Medulla oblongata (tissue), 1 donor: ENCODE data around the gene SKAP1.

Source experiments
- DNase-seq: peaks from one replicate; pipeline ENCODE4 v3.0.0-alpha.2; 2015; ENCODE audit errors: extremely low spot score

The SKAP1 gene

DNA sequence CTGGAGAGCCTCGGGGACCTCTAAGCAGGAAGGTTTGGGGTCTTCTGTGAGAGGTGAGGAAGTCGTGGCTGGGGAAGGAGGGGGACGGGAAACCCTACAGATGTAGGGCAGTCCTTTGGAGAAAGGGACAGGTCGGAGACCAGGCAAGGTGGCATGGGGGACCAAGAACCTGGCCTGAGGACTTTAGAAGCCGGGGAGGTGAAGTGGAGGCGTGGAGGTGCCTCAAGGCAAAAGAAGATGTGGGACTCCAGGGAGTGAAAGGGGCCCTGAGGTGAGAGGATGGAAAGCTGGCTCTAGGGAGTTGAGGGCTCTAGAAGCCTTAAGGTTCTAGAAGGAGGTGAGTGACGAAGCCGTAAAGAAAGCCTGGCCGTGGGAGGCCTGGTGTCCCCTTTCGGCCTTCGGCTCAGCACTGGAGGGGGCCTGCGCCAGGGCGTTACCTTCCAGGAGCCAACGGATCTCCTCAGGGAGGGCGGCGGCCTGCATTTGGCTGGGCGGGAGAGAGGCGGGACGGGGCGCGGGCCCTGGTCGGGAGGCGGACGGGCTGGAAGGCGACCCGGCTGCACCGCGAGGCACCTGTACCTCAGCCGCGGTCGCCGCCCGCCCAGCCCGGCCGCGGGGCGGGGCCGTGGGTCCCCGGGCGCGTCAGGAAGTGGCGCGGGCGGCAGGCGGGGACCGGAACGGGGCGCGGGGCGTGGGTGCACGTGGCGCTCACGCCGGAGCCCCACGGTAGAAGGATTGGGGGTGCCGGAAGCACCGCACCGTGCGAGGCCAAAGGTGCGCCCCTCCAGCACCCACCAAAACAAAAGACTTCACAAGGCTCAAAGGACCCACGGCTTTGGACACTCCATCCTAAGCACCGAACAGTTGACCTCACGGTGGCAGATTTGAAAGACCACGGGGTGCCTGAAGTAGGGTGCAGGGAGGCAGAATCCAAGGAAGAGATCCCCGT, at the start of gene SKAP1:
Gene SKAP1 (minus strand): TSS at position 577 of the 949 bp plus-strand sequence.
- DNase-seq, result no peak

- no peak for DNase-seq
Observed at GRCh38 chr17:48479014-48479402, 49.0 kb upstream of the SKAP1 start.

- no peak for DNase-seq
Observed at GRCh38 chr17:48478224-48479013, 48.4 kb upstream of the SKAP1 start.

GRCh38 chr17:48477221-48477620, 47.2 kb upstream of the SKAP1 start:
- no peak for DNase-seq

- DNase-seq, result no peak
Observed at GRCh38 chr17:48472411-48473281, 42.6 kb upstream of the SKAP1 start.

GRCh38 chr17:48471817-48472410, 41.9 kb upstream of the SKAP1 start:
- DNase-seq, result no peak

DNA sequence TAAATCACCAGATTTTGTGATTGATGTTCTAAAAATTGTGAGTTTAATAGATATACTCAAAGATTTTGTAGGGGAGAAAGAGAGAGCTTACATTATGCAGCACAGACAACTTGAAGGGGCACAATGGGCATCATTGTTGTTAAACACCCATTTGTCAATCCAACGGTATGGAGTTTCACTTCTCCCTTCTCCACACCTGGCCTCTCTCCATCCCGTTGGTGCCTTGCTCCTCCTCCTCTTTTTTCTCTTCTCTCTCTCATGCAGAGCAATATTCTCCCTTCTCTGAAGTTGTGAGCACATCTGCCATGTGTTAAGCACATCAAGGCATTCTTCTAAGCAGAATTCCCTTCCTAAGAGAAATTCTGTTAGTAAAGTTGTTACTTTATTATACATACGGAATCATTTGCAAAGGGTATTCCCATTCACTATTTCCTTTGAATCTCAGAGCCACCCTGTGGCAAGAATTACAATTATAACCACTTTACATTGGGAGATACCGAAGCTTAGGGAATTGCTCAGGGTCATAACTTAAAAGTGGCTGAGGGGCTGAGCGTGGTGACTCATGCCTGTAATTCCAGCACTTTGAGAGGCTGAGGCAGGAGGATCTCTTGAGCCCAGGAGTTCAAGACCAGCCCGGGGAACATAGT, 40.5 kb upstream of the SKAP1 start:
- no peak for DNase-seq

- no peak for DNase-seq
Observed at GRCh38 chr17:48469227-48469626, 39.2 kb upstream of the SKAP1 start.

DNA sequence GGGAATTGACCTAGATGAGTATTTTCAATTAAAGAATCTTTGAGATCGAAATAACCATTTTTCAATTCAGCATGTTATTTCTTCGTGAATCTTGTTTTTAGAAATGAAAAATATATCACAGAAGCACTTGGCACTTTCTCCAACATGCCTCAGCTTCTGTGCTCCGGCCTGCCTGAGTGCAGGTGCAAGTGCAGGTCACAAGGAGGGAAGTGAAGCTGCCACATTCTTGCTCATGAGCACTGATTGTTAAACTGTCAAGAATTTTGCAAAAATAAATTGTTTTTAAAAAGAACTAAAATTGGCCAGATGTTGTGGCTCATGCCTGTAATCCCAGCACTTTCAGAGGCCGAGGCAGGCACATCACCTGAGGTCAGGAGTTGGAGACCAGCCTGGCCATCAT, 38.3 kb upstream of the SKAP1 start:
- DNase-seq, result no peak

- no peak for DNase-seq
Observed at GRCh38 chr17:48465884-48466283, 35.9 kb upstream of the SKAP1 start.

DNA sequence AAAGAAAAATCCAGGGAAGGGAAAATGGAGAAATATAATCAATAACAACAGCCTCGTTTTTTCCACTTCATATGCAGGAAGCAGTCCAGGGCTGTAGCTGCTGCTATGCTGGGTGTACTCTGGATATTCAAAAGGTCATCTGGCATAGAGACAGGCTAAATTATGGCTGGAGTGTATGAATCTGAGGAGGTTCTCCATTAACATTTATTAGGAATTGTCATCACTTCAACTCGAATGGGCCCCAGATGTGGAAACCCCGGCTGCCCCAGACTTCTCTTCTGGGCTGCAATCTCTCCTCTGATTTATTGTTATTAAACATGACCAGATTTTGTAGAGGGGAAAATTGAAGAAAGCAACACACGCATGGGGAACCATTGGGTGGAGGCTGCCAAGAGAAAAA, 33.5 kb upstream of the SKAP1 start:
- no peak for DNase-seq

DNA sequence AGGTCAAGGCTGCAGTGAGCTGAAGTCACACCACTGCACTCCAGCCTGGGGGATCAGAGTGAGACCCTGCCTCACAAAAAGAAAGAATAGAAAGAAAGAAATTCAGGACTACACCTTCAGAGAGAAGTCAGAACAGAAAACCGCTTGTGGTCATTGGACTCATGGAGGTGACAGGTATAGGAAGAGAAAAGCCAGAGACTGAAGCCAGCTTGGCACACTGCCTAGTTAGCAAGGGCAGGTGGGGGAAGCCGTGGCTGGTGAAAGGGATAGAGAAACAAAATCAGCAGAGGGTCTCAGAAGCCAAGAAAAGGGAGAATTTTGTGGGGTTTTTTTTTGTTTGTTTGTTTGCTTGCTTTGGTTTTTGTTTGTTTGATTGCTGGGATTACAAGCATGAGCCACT, 32.9 kb upstream of the SKAP1 start:
- no peak for DNase-seq

GRCh38 chr17:48460052-48460451, 30.0 kb upstream of the SKAP1 start:
- no peak for DNase-seq

DNA sequence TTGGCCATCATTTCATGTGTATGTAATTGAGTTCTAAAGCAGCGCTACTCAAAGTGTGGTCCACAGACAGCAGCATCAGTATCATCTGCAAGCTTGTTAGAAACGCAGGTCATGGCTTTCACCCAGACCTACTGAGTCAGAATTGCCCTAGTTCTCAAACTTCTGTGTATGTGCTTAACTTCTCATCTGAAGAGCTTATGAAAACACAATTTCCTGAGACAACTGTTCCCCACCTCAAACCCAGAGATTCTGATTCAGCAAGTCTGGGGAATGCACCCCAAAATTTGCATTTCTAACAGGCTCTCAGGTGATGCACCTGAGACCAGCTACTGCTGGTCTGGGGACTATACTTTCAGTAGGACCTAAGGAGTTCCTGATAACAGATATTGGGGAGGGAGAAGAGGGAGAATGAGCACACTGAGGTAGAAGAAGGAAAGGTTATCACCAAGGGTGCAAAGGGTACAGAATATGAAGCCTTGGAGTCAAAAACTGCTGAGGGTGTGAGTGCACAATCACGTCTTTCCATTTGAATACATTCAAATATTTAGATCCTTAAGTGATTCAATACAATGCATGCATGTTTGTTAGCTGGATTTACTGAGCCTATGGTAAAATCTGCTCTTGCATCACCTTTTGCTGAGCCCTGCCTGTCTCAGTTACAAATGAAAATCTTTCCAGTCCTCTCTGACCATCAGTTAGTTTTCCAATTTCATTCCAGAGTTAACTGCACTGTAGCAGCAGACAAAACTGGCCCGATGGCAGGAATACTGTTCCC, 29.2 kb upstream of the SKAP1 start:
- no peak for DNase-seq

- DNase-seq, result peak; percentile 43
Observed at GRCh38 chr17:48457080-48457836, 27.2 kb upstream of the SKAP1 start.

DNA sequence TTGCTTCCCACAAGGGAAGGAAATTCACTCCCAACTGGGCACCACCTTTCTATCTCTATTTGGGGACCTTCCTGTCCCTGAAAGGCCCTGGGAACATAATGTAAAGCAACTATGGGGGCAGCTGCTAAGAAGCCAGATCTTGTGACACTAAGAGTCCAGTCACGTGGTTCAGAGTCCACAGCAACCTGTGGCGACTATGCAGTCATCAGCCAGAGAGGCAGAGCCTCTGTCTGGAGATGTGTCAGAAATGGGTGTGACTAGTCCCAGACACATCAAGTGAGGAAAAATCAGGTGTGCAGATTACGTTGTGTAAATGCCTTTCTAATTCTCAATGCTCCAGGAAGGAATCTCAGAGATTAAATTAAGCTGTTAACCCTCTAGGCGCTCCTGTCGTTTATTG, 26.6 kb upstream of the SKAP1 start:
- DNase-seq, result no peak

DNA sequence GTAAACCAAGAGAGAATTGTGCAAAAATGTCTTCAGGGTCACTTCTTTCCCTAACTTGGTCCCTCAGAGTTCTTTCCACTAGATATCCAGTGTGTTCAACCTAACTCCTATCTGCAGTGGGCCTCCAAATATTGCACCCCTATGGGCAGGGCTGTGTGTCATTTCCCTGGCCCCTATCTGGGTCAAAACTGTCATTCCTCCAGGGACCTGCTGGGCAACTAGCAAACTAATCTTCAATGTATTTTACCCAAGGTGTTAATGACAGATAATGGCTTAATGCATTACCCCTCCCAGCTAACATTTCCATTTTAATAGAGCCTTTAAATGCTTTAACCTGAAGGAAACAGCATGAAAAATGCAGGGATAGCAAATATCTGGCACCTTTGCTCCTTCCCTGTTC, 25.8 kb upstream of the SKAP1 start:
- DNase-seq, result no peak

DNA sequence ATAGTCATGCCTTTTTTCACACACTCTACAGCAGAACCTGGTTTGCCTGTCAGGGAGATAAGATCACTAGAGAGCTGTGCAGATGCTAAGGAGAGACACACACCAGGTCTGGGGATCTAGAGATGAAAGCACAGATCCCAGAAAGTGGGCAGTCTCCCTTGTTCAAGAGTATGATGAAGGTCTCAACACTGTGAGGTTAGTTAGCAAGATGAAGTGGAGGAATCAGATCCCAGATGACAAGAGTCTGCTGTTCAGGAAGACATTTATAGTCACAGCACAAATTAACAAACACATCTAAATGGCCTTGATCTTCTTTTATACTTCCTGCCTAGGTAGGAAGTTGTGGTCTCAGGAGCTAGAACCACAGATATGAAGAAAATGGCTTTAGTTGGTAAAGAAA, 23.4 kb upstream of the SKAP1 start:
- no peak for DNase-seq

GRCh38 chr17:48451489-48451888, 21.5 kb upstream of the SKAP1 start:
- no peak for DNase-seq
